Motor neuron (in vitro differentiated cells): ENCODE measurements around the gene RAC3. TPM values are rescaled to one million over a fixed set of nuclear protein-coding genes. Genes with fewer than 3 reads are reported as not detected.

ENCODE experiments used
- ATAC-seq, 8 experiments: fragments of 200-7000 bp; cut with Tn5 transposase; replicated peaks in 6 of 8; 2 replicates each; pipeline ENCODE4 v1.8.0; 2021; ENCODE audit warnings: mild to moderate bottlenecking in 8 of 8, moderate library complexity in 8 of 8
- H3K27ac ChIP-seq, 2 donors: fragments of 250-450 bp; sonication (Bioruptor Pico); 2 replicates each; pipeline ENCODE4 v1.9.0; 2021; ENCODE audit warnings: antibody characterized with exemption in 2 of 2, mild to moderate bottlenecking in 2 of 2, moderate library complexity in 1 of 2
- H3K4me1 ChIP-seq, 2 donors: fragments of 250-450 bp; sonication (Bioruptor Pico); replicated peaks in 1 of 2; 2 replicates each; pipeline ENCODE4 v1.6.1; 2021; ENCODE audit warnings: antibody characterized with exemption in 2 of 2, mild to moderate bottlenecking in 2 of 2, moderate library complexity in 1 of 2
- H3K4me3 ChIP-seq, 5 donors: fragments of 250-450 bp; sonication (Bioruptor Pico); 2 replicates each; pipeline ENCODE4 v1.9.0; 2021; ENCODE audit warnings: antibody characterized with exemption in 5 of 5, mild to moderate bottlenecking in 5 of 5, moderate library complexity in 4 of 5
- WGBS, 10 experiments: fragments of 450-650 bp; shearing (Covaris generic); methylation state at CpG; one replicate each; pipeline ENCODE4 v1.0.0; 2022; 5-methylcytosine and 5-hydroxymethylcytosine counted together
- in situ Hi-C, 9 experiments: fragments of 400-800 bp; cut with MboI; loops; one replicate each; pipeline ENCODE4 v1.15.0; 2021; ENCODE audit warnings: low sequenced_read_pairs in 9 of 9, low pct_unique_long_range_greater_than_20kb in 2 of 9; ENCODE audit not compliant: unreplicated experiment in 9 of 9
- total RNA-seq, 8 experiments: library from RNA; unstranded; fragments of 300-600 nt; gene quantifications; 2 replicates each; pipeline versions ENCODE4 v1.2.3 to v1.2.4, GENCODE V29; 2022

Gene RAC3
- total RNA-seq: 10 to 100 TPM in 6 of 8 experiments, 1 to 10 TPM in 2; 1.8 to 92.9 (median 52.3) TPM

- Histone ChIP-seq H3K4me1 (peaks cover 17 to 19% of the 10 kb centered on the region in 2 donors), H3K27ac (peak within 1 kb of the TSS; percentile 71 to 76), H3K4me3 (peak within 1 kb of the TSS; percentile 46 to 91 (median 57))
- peak; percentile 42 to 66 (median 54) for ATAC-seq
- in situ Hi-C loops: loop anchor here in 5 of 9 experiments (10.0 to 25.0 kb wide), 3 partner anchors 106 to 131 kb away; no protein-coding TSS in a partner anchor
- no CpG with 5 or more reads among the region's 96 CpGs for WGBS, 10 experiments
These were observed at the start of gene RAC3 for GRCh38 chr17:82031303-82031884. TSS of gene RAC3 (plus strand) at chr17:82031678. CDS start at chr17:82031762, 84 bp downstream.

GRCh38 chr17:81983011-81983638 is 48.4 kb upstream of the RAC3 start:
- H3K4me1 ChIP-seq: peaks cover 6 to 8% of the 10 kb centered on the region in 2 donors
- WGBS, 10 experiments: 83 to 100% (median 100%) methylated on average over 1 to 13 of the region's 35 CpGs; no CpG with 5 or more reads in 2 of the 10 experiments
- ATAC-seq: no peak
- in situ Hi-C loops: no loop called here
- no peak overlapping the region for H3K4me3 ChIP-seq
- no peak overlapping the region for H3K27ac ChIP-seq

GRCh38 chr17:81983639-81984373 is 47.7 kb upstream of the RAC3 start:
- no peak for ATAC-seq
- WGBS, 10 experiments: 90 to 100% (median 95%) methylated on average over 2 to 16 of the region's 26 CpGs; no CpG with 5 or more reads in 5 of the 10 experiments
- in situ Hi-C loops: no loop called here
- Histone ChIP-seq H3K4me1 (peaks cover under 1 to 2% of the 10 kb centered on the region in 2 donors), H3K4me3 (no peak overlapping the region), H3K27ac (no peak overlapping the region)

DNA sequence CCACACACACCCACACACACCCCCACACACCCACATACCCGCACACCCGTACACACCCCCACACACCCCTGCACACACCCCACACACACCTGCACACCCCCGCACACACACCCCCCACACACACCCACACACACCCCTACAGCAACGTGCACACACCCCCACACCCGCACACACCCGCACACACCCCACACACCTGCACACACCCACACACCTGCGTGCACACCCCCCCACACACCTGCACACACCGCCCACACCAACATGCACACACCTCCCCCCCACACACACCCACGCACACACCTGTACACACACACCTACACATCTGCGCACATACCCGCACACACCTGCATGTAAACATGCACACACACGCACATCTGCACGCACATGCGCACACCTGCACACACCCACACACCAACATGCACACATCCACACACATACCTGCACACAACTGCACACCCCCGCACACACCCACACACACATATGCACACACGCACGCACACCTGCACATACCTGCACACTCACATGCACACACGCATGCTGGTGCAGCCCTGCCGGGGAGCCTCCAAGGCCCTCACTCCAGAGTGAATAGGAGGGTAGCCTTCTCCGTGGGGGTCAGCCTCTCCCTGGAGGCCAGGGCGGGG is 46.6 kb upstream of the RAC3 start:
- WGBS, 10 experiments: 90 to 94% methylated on average over 4 to 7 of the region's 21 CpGs; no CpG with 5 or more reads in 8 of the 10 experiments
- in situ Hi-C loops: no loop called here
- no peak overlapping the region for H3K4me3 ChIP-seq
- no peaks in the 10 kb centered on the region for H3K4me1 ChIP-seq
- peak in 3 of 8 experiments; percentile 15 to 34 (median 16) for ATAC-seq
- no peak overlapping the region for H3K27ac ChIP-seq

DNA sequence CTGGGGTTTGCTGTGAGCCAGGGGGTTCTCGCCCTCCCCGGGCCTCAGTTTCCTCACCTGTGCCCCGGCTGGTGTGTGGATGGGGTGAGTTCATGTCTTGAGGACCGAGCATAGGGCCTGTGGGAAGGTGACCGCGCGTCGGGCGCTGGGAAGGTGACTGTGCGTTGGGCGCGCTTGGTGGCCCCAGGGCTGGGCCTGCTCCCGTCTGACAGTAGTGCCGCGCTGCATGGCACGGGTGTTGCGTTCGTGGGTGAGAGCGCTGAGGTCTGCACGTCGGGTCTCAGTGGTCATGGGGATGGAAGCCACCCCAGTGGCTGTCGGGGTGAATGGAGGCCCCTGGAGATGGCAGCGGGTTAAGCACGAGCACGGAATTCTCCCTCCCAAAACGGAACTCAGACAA is 44.9 kb upstream of the RAC3 start:
- peaks cover 4 to 6% of the 10 kb centered on the region in 2 donors for H3K4me1 ChIP-seq
- no peak overlapping the region for H3K4me3 ChIP-seq
- no peak overlapping the region for H3K27ac ChIP-seq
- in situ Hi-C loops: no loop called here
- WGBS, 10 experiments: 93 to 100% (median 100%) methylated on average over 1 to 10 of the region's 26 CpGs; no CpG with 5 or more reads in 4 of the 10 experiments
- ATAC-seq: no peak

- ATAC-seq: no peak
- 90 to 100% (median 100%) methylated on average over 1 to 9 of the region's 26 CpGs; no CpG with 5 or more reads in 6 of the 10 experiments for WGBS, 10 experiments
- Histone ChIP-seq H3K4me1 (peaks cover 11 to 13% of the 10 kb centered on the region in 2 donors), H3K27ac (no peak overlapping the region), H3K4me3 (no peak overlapping the region)
- in situ Hi-C loops: no loop called here
These were observed 44.2 kb upstream of the RAC3 start for GRCh38 chr17:81987161-81987770.

DNA sequence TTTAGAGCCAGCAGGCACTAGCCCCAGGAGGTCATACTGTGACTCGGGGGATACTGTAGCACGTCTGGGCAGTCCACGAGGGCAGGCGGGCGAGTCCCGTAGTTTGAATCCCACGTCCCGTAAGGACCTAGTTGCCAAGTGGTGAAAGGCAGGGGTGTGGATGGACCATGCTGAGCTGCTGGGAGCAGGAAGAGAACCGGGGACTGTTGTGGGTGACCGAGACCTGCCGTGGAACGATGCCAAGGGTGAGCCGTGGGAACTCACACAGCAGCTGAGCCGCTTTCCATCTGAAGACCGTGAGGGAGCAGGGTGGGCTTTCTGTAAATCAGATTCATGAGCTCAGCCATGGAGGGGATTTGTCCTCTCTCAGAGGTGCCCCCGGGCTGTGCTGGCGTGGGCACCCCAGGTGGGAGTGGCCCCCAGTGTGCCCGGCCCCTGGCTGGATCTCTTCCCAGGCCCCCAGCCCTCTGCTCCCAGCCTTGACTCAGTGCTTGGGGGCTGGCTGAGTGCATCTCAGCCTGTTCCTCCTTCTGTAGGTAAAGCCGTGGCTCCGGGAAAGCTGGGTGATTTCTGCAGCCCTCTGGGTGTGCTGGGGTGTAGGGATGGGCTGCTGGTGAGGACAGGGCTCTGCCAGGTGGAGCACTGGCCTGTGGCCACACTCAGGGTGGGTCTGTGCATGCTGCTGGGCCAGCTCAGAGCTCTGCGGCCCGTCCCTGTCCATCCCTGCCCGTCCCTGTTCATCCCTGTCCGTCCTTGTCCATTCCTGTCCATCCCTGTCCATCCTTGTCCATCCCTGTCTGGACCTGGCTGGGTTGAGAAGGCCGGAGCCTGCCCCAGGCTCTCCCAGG is 40.4 kb upstream of the RAC3 start:
- no peak for ATAC-seq
- Histone ChIP-seq H3K4me3 (no peak overlapping the region), H3K4me1 (peaks cover 20 to 26% of the 10 kb centered on the region in 2 donors), H3K27ac (peak overlapping the region in 1 of 2 donors; percentile 52)
- in situ Hi-C loops: no loop called here
- WGBS, 10 experiments: 60 to 100% (median 75%) methylated on average over 1 to 7 of the region's 25 CpGs; no CpG with 5 or more reads in 5 of the 10 experiments

GRCh38 chr17:81991684-81992305 is 39.7 kb upstream of the RAC3 start:
- in situ Hi-C loops: no loop called here
- H3K27ac ChIP-seq: peak overlapping the region; percentile 5 to 52
- peaks cover 20 to 26% of the 10 kb centered on the region in 2 donors for H3K4me1 ChIP-seq
- ATAC-seq: peak; percentile 89 to 95 (median 92)
- no peak overlapping the region for H3K4me3 ChIP-seq
- 0 to 29% (median 8%) methylated on average over 1 to 6 of the region's 31 CpGs; no CpG with 5 or more reads in 6 of the 10 experiments for WGBS, 10 experiments

DNA sequence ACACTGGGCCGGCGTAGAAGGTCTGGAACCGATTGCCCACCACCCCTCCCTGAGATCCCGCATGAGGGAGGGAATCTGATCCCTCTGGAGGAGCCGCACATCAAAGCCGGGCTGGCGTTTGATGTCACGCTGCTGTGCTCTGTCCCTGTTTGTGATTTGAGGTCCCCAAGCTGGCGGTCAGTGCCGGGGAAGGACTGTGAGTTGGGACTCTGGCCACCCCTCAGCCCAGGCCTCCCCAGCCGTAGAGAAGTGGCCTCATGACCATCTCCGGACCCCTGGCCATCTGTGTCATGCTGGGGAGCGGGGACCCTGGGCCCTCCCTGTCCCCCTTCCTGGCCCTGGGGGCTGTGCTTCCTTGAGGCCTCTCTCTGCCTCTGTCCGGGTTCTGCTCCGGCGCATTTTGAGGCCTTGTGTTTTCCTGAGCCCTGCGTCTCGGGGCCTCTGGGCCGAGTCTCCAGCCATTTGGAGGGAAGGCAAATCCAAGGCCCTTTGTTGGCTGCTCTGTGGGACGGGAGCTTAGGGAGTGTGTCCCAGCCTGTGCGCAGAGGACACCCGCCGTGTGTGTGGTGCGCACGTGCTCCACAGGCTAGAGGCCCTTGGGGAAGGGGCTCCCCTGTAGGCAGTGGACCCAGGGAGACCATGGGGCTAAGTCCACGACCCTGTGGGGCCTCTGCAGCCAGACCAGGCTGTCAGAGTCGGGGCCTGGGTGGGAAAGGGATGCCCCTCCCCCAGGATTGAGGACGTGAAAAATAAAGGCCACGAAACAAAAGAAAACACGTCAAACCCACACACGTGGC is 39.0 kb upstream of the RAC3 start:
- WGBS, 10 experiments: 57 to 83% (median 70%) methylated on average over 2 to 15 of the region's 31 CpGs; no CpG with 5 or more reads in 5 of the 10 experiments
- Histone ChIP-seq H3K4me1 (peaks cover 20 to 26% of the 10 kb centered on the region in 2 donors), H3K4me3 (no peak overlapping the region), H3K27ac (peak overlapping the region; percentile 5 to 52)
- in situ Hi-C loops: no loop called here
- ATAC-seq: peak in 5 of 8 experiments; percentile 5 to 23 (median 11)

GRCh38 chr17:81993729-81994592 is 37.5 kb upstream of the RAC3 start:
- Histone ChIP-seq H3K27ac (no peak overlapping the region), H3K4me1 (peaks cover 20 to 26% of the 10 kb centered on the region in 2 donors), H3K4me3 (no peak overlapping the region)
- in situ Hi-C loops: no loop called here
- WGBS, 10 experiments: 79 to 100% (median 90%) methylated on average over 2 to 16 of the region's 37 CpGs; no CpG with 5 or more reads in 5 of the 10 experiments
- ATAC-seq: no peak
